DMS 273 treated with DMSO at 0.1 percent for 48 hours (cell line): Measurements from ENCODE around the gene CRISPLD2.

Source experiments
- DNase-seq: peaks from one replicate; lab custom pipeline; 2025; lab: John Stamatoyannopoulos, UW

CRISPLD2 gene

GRCh38 chr16:84819644-84820304, at the start of gene CRISPLD2:
Gene CRISPLD2, plus strand, starts transcription at chr16:84819985. Its CDS starts 18,511 bp downstream, at chr16:84838496.
- DNase-seq: peak; percentile 57

GRCh38 chr16:84773312-84773711, 46.5 kb upstream of the CRISPLD2 start:
- no peak for DNase-seq

- no peak for DNase-seq
These were observed 45.0 kb upstream of the CRISPLD2 start for GRCh38 chr16:84774810-84775209.

- DNase-seq: no peak
These were observed 44.4 kb upstream of the CRISPLD2 start for GRCh38 chr16:84775262-84775810.

GRCh38 chr16:84777435-84777834, 42.4 kb upstream of the CRISPLD2 start:
- DNase-seq: no peak

GRCh38 chr16:84778720-84779119, 41.1 kb upstream of the CRISPLD2 start:
- DNase-seq: no peak

- DNase-seq: no peak
These were observed 39.7 kb upstream of the CRISPLD2 start for GRCh38 chr16:84780063-84780462.

- DNase-seq: no peak
These were observed 39.0 kb upstream of the CRISPLD2 start for GRCh38 chr16:84780544-84781376.

- no peak for DNase-seq
These were observed 36.9 kb upstream of the CRISPLD2 start for GRCh38 chr16:84782846-84783245.

- DNase-seq: peak; percentile 29
These were observed 33.8 kb upstream of the CRISPLD2 start for GRCh38 chr16:84785843-84786581.

- DNase-seq: no peak
These were observed 33.1 kb upstream of the CRISPLD2 start for GRCh38 chr16:84786605-84787262.

GRCh38 chr16:84787263-84787622, 32.5 kb upstream of the CRISPLD2 start:
- DNase-seq: no peak

GRCh38 chr16:84788920-84789391, 30.8 kb upstream of the CRISPLD2 start:
- no peak for DNase-seq

GRCh38 chr16:84789431-84789830, 30.4 kb upstream of the CRISPLD2 start:
- no peak for DNase-seq

- no peak for DNase-seq
These were observed 29.5 kb upstream of the CRISPLD2 start for GRCh38 chr16:84790301-84790700.

- no peak for DNase-seq
These were observed 28.7 kb upstream of the CRISPLD2 start for GRCh38 chr16:84791088-84791487.

- no peak for DNase-seq
These were observed 28.3 kb upstream of the CRISPLD2 start for GRCh38 chr16:84791501-84791900.

- no peak for DNase-seq
These were observed 25.6 kb upstream of the CRISPLD2 start for GRCh38 chr16:84794186-84794585.

GRCh38 chr16:84794626-84795025, 25.2 kb upstream of the CRISPLD2 start:
- DNase-seq: no peak

GRCh38 chr16:84795329-84796053, 24.3 kb upstream of the CRISPLD2 start:
- no peak for DNase-seq
